Prostate gland (tissue), 2 donors: Measurements from ENCODE around the gene RBM18. TPM values are rescaled to one million over a fixed set of nuclear protein-coding genes. Genes with fewer than 3 reads are reported as not detected.

ENCODE experiments used
- DNase-seq: peaks from one replicate; pipeline ENCODE4 v3.0.0-alpha.2; 2019; ENCODE audit warnings: low spot score
- H3K27ac ChIP-seq, 2 donors: fragments of 200-600 bp; sonication (generic); 2 replicates each; pipeline ENCODE4 v1.5.1; 2017 to 2019
- H3K27me3 ChIP-seq: fragments of 200-600 bp; sonication (generic); replicated peaks from 2 replicates; pipeline ENCODE4 v1.5.1; 2019; ENCODE audit not compliant: insufficient read depth
- H3K36me3 ChIP-seq, 2 donors: fragments of 200-600 bp; sonication (generic); 1 replicate in 1 of 2; 2 replicates in 1 of 2; pipeline versions ENCODE4 v1.5.1 to v1.8.1; 2017 to 2019
- H3K4me1 ChIP-seq: fragments of 200-600 bp; sonication (generic); replicated peaks from 2 replicates; pipeline ENCODE4 v1.5.1; 2019
- H3K4me3 ChIP-seq, 2 donors: fragments of 200-600 bp; sonication (generic); 2 replicates each; pipeline ENCODE4 v1.5.1; 2017 to 2019
- H3K9me3 ChIP-seq: fragments of 200-600 bp; sonication (generic); 2 replicates; pipeline ENCODE4 v1.5.1; 2017
- POLR2A ChIP-seq: fragments of 450-650 bp; IDR thresholded peaks from one replicate; pipeline ENCODE4 v1.6.1; 2016; ENCODE audit warnings: antibody characterized with exemption, mild to moderate bottlenecking
- POLR2AphosphoS5 ChIP-seq: sonication (generic); formaldehyde crosslinking; IDR thresholded peaks from one replicate; pipeline ENCODE4 v1.6.1; 2017; ENCODE audit warnings: antibody characterized with exemption
- WGBS: methylation state at CpG from one replicate; pipeline ENCODE4 v1.1.5; 2018; 5-methylcytosine and 5-hydroxymethylcytosine counted together
- intact Hi-C: fragments of 100-400 bp; cut with DNase I; formaldehyde crosslinking; loops from one replicate; pipeline ENCODE4 v1.14.2; 2022
- total RNA-seq, 2 donors: library from RNA; depleted of rRNA; stranded (reverse); fragments of >200 nt; gene quantifications; one replicate each; pipeline ENCODE4 v1.1.0, GENCODE V29; 2016
- TF ChIP-seq, protein P1 (sequence below), 4 experiments: fragments of 200-600 bp in 2 of 4; fragments of 450-650 bp in 2 of 4; sonication (generic) in 2 of 4; IDR thresholded peaks; 1 replicate in 3 of 4; 2 replicates in 1 of 4; pipeline ENCODE4 v1.5.1; 2016 to 2019; ENCODE audit warnings: antibody characterized with exemption in 4 of 4, mild to moderate bottlenecking in 2 of 4, moderate library complexity in 2 of 4

Gene RBM18
- total RNA-seq, 2 donors from 2014 or later = 8.8 to 20.3 TPM

GRCh38 chr9:122220673-122221182, 43.9 kb downstream of the RBM18 start:
- intact Hi-C loops = no loop called here
- Histone ChIP-seq H3K4me3 (no peak overlapping the region), H3K9me3 (no peaks in the 10 kb centered on the region), H3K27me3 (peaks cover 20% of the 10 kb centered on the region), H3K4me1 (no peaks in the 10 kb centered on the region), H3K27ac (no peak overlapping the region), H3K36me3 (no peaks in the 10 kb centered on the region)
- WGBS = 25% methylated on average over 18 of the region's 18 CpGs
- TF ChIP-seq POLR2A (no peak), POLR2AphosphoS5 (no peak)
- TF ChIP-seq, protein P1, sequence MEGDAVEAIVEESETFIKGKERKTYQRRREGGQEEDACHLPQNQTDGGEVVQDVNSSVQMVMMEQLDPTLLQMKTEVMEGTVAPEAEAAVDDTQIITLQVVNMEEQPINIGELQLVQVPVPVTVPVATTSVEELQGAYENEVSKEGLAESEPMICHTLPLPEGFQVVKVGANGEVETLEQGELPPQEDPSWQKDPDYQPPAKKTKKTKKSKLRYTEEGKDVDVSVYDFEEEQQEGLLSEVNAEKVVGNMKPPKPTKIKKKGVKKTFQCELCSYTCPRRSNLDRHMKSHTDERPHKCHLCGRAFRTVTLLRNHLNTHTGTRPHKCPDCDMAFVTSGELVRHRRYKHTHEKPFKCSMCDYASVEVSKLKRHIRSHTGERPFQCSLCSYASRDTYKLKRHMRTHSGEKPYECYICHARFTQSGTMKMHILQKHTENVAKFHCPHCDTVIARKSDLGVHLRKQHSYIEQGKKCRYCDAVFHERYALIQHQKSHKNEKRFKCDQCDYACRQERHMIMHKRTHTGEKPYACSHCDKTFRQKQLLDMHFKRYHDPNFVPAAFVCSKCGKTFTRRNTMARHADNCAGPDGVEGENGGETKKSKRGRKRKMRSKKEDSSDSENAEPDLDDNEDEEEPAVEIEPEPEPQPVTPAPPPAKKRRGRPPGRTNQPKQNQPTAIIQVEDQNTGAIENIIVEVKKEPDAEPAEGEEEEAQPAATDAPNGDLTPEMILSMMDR (IDR thresholded peaks at IDR 0.05) = no peak
- no peak for DNase-seq

- DNase-seq = no peak
- H3K27ac ChIP-seq = no peak overlapping the region
- no peaks in the 10 kb centered on the region for H3K9me3 ChIP-seq
- no peak for TF ChIP-seq POLR2A
- TF ChIP-seq POLR2AphosphoS5 = no peak
- TF ChIP-seq, protein P1 (IDR thresholded peaks at IDR 0.05) = no peak
- 10% methylated on average over 57 of the region's 57 CpGs for WGBS
- H3K4me3 ChIP-seq = no peak overlapping the region
- no peaks in the 10 kb centered on the region for H3K36me3 ChIP-seq
- peaks cover 18% of the 10 kb centered on the region for H3K27me3 ChIP-seq
- H3K4me1 ChIP-seq = no peaks in the 10 kb centered on the region
- intact Hi-C loops = no loop called here
Measured at GRCh38 chr9:122219856-122220672, 44.6 kb downstream of the RBM18 start.

- intact Hi-C loops = no loop called here
- no peak for TF ChIP-seq POLR2A
- TF ChIP-seq, protein P1 (IDR thresholded peaks at IDR 0.05) = no peak
- TF ChIP-seq POLR2AphosphoS5 = no peak
- DNase-seq = no peak
- WGBS = 4% methylated on average over 59 of the region's 59 CpGs
- H3K27me3 ChIP-seq = peaks cover 14% of the 10 kb centered on the region
- peak overlapping the region in 1 of 2 donors; percentile 1 for H3K4me3 ChIP-seq
- no peaks in the 10 kb centered on the region for H3K36me3 ChIP-seq
- H3K4me1 ChIP-seq = no peaks in the 10 kb centered on the region
- no peak overlapping the region for H3K27ac ChIP-seq
- H3K9me3 ChIP-seq = no peaks in the 10 kb centered on the region
Measured at GRCh38 chr9:122218935-122219855, 45.4 kb downstream of the RBM18 start.

DNA sequence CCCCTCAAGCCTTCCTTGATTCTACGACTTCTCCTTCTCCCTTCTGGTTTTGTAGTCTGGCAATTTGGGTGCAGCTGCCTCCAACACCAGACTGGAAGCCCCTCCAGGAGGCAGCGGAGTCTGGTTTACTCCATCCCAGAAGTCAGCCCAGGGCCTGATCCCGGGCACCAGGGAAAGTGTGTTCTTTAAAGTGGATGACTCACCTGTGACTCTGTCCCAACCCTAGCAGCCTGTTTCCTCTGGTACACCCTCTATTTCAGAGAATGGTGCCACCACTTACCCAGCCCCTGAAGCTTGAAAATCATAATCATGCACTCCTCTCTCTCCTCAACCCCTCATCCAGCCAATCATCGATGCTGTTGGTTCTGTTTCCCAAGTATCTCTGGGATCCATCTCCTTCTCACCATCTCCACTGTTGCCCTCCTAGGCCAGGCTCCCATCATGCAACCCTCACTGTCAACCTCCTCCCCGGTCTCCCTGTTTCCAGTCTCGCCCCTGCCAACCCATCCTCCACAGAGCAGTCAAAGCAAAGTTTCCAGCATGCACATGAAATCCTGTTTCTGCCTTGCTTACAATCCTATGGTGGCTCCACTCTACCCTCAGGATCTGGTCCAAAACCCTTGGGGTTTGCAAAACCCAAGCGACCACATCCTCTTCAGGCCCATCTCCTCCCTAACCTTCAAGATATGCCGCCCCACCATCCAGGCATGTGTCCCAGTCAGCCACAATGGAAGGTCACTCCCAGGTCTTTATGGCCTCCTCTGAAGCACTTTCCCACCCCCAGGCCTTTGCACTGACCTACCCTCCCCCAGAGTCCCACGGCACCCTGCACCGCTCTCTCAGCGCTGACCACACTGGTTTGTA, 46.3 kb downstream of the RBM18 start:
- no peaks in the 10 kb centered on the region for H3K4me1 ChIP-seq
- H3K27ac ChIP-seq = no peak overlapping the region
- 40% methylated on average over 11 of the region's 11 CpGs for WGBS
- DNase-seq = no peak
- no peak overlapping the region for H3K4me3 ChIP-seq
- TF ChIP-seq POLR2AphosphoS5 = no peak
- no peaks in the 10 kb centered on the region for H3K9me3 ChIP-seq
- H3K36me3 ChIP-seq = no peaks in the 10 kb centered on the region
- peaks cover 16% of the 10 kb centered on the region for H3K27me3 ChIP-seq
- intact Hi-C loops = no loop called here
